PFSK-1 (cell line): ENCODE results near the gene CAMKMT.

Experiments
- FOXP2 ChIP-seq: optimal IDR thresholded peaks from 2 replicates; pipeline ENCODE3; 2011; ENCODE audit warnings: borderline replicate concordance, control low read depth, inconsistent platforms; ENCODE audit not compliant: insufficient read depth; ENCODE audit errors: extremely low read length, extremely low read depth
- POLR2AphosphoS5 ChIP-seq: IDR thresholded peaks from 2 replicates; pipeline ENCODE4 v1.6.1; 2012; ENCODE audit warnings: low read depth, mild to moderate bottlenecking, control low read depth, low read length, moderate library complexity
- SIN3A ChIP-seq: IDR thresholded peaks from 2 replicates; pipeline ENCODE4 v1.6.1; 2012; ENCODE audit warnings: mild to moderate bottlenecking, low read length, moderate library complexity, borderline replicate concordance; ENCODE audit not compliant: insufficient read depth
- TAF1 ChIP-seq: IDR thresholded peaks from 2 replicates; pipeline ENCODE4 v1.6.1; 2012; ENCODE audit warnings: low read length, control low read depth, borderline replicate concordance; ENCODE audit not compliant: insufficient read depth
- TF ChIP-seq, protein P1 (sequence below), 2 experiments: IDR thresholded peaks; 2 replicates each; pipeline versions ENCODE4 v1.6.1 to v1.8.0; 2011 to 2012; ENCODE audit warnings: low read depth in 2 of 2, low read length in 2 of 2, control low read depth in 1 of 2, inconsistent platforms in 1 of 2, mild to moderate bottlenecking in 1 of 2, moderate library complexity in 1 of 2; ENCODE audit not compliant: insufficient read depth in 1 of 2

The CAMKMT gene

DNA sequence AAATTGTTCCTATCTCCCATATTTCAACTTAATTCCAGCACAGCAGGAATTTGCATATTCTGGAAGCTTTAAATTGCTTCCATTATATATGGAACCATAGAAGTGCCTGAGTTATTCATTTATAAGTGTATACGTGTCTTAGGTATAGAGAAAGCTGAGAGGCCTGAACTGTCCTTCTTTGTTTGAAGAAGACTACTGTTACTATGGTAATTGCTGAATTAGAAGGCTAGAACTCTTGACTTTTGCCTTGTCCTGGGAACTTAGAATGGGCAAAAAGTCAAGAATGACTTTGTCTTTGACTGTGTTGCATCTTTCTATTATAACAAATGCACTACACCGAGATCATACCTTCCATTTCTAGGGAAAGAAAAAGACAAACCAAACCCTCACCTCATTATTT, 15.7 kb downstream of the CAMKMT start:
- no peak for TF ChIP-seq FOXP2
- TF ChIP-seq, protein P1, sequence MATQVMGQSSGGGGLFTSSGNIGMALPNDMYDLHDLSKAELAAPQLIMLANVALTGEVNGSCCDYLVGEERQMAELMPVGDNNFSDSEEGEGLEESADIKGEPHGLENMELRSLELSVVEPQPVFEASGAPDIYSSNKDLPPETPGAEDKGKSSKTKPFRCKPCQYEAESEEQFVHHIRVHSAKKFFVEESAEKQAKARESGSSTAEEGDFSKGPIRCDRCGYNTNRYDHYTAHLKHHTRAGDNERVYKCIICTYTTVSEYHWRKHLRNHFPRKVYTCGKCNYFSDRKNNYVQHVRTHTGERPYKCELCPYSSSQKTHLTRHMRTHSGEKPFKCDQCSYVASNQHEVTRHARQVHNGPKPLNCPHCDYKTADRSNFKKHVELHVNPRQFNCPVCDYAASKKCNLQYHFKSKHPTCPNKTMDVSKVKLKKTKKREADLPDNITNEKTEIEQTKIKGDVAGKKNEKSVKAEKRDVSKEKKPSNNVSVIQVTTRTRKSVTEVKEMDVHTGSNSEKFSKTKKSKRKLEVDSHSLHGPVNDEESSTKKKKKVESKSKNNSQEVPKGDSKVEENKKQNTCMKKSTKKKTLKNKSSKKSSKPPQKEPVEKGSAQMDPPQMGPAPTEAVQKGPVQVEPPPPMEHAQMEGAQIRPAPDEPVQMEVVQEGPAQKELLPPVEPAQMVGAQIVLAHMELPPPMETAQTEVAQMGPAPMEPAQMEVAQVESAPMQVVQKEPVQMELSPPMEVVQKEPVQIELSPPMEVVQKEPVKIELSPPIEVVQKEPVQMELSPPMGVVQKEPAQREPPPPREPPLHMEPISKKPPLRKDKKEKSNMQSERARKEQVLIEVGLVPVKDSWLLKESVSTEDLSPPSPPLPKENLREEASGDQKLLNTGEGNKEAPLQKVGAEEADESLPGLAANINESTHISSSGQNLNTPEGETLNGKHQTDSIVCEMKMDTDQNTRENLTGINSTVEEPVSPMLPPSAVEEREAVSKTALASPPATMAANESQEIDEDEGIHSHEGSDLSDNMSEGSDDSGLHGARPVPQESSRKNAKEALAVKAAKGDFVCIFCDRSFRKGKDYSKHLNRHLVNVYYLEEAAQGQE (IDR thresholded peaks at IDR 0.05; ENCODE audit: insufficient read depth in 1 of 2, low read depth in 2 of 2, low read length in 2 of 2) = no peak
- no peak for TF ChIP-seq TAF1
- no peak for TF ChIP-seq SIN3A
- TF ChIP-seq POLR2AphosphoS5 = no peak

DNA sequence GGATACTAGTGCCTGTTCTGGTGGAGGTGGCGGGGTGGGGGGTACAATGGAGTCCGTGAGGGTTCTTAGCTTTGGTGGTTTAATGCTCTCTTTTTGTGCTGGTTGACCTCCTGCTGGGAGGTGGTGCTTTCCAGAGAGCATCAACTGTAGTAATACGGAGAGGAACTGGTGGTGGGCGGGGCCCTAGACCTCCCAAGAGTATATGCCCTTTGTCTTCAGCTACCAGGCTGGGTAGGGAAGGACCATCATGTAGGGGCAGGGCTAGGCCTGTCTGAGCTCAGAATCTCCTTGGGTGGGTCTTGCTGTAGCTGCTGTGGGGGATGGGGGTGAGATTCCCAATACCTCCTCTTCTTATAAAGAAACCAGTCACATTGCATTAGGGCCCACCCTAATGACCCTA, 27.1 kb downstream of the CAMKMT start:
- TF ChIP-seq POLR2AphosphoS5 = no peak
- TF ChIP-seq, protein P1 (IDR thresholded peaks at IDR 0.05; ENCODE audit: insufficient read depth in 1 of 2, low read depth in 2 of 2, low read length in 2 of 2) = no peak
- TF ChIP-seq TAF1 = no peak
- no peak for TF ChIP-seq SIN3A
- TF ChIP-seq FOXP2 = no peak

DNA sequence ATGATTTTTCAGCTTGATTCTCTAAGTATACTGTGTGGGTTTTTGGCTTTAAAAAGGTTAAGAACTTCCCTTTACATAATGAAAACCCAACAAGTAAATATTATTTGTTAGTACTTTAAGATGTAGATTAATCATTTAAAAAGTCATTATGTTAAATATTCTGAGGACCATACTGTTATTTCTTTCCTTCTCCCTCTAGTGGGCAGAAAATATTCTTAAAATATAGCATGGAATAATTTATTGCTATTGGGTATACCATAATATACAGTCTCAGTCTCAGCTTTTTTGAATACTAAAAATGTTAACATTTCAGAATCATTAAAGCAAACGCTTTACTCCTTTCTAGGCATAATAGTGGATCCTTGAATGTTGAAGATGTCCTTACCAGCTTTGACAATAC, 28.1 kb downstream of the CAMKMT start:
- no peak for TF ChIP-seq SIN3A
- TF ChIP-seq POLR2AphosphoS5 = no peak
- TF ChIP-seq FOXP2 = no peak
- no peak for TF ChIP-seq TAF1
- TF ChIP-seq, protein P1 (IDR thresholded peaks at IDR 0.05; ENCODE audit: insufficient read depth in 1 of 2, low read depth in 2 of 2, low read length in 2 of 2) = no peak

DNA sequence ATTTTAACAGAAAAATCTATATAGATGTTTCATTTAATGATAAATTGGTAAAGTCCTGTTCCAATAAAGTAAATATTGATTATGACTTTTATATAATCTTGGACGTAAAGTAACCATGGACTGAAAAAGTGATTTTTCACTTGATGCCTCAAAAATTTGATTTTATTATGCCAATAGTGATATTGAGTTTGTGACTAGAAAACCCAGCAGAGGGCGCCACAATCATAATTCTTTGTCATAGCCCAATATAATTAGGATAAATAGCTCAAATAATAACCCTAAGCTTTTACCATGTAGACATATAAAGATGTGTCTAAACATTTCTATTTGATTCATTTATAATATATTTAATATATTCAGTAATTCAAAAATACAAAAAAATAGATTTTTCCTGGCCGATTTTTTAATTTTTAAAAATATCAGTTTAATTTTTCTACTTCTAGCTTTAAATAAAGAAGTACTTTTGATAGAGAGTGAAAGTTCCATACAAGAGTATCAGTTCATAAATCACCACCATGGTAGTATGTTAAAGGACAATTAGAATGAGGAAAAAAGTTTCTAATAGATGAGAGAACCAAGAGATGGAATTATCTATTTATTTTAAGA, 30.7 kb downstream of the CAMKMT start:
- TF ChIP-seq SIN3A = no peak
- TF ChIP-seq POLR2AphosphoS5 = no peak

DNA sequence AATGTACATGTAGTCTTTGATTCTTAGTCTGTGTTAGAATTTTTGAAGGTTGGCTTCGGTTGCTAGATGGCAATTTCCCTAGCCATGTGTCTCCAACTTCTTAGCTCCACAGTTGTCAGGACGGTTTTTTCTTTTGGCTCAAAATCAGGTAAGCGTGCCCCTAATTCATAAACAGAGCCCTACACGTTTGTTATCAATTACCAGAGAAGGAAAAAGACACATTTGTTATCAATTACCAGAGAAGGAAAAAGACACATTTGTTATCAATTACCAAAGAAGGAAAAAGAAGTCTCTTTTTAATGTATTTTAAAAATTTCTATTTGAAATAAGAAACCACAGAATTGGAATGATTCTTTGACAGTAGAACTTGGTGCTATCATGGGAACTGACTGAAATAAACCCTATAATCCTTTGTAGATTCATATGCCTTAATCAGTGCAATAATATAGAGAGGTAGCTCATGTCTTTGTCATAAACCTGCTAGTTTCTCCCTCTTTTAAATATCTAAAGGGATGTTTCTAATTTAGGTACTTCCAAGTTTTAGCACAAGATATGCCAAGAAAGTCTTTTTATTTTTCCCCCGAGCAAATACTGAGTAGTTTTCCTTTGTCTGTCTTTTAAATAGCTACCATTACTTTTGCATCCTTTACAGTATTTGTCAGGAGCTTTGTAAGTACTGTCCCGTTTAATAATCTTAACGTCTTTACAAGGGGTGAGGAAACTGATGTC, 35.9 kb downstream of the CAMKMT start:
- TF ChIP-seq, protein P1 (IDR thresholded peaks at IDR 0.05; ENCODE audit: insufficient read depth in 1 of 2, low read depth in 2 of 2, low read length in 2 of 2) = no peak
- no peak for TF ChIP-seq TAF1
- TF ChIP-seq SIN3A = no peak
- no peak for TF ChIP-seq FOXP2
- TF ChIP-seq POLR2AphosphoS5 = no peak
